Gastrocnemius medialis (tissue), 4 donors: ENCODE measurements around the gene CD248. TPM values are rescaled to one million over a fixed set of nuclear protein-coding genes. Genes with fewer than 3 reads are reported as not detected.

Experiments
- ATAC-seq, 2 donors: fragments of 150-250 bp; one replicate each; pipeline ENCODE4 v1.9.1; 2016
- DNase-seq, 2 donors: peaks; one replicate each; pipeline ENCODE4 v3.0.0-alpha.2; 2019
- H3K27ac ChIP-seq, 4 donors: fragments of 200-600 bp; sonication (generic); 1 replicate in 1 of 4; 2 replicates in 3 of 4; pipeline ENCODE4 v1.5.1; 2016 to 2018; ENCODE audit warnings: mild to moderate bottlenecking in 2 of 4, moderate library complexity in 1 of 4
- H3K27me3 ChIP-seq, 3 donors: fragments of 200-600 bp; sonication (generic) in 2 of 3; 1 replicate in 1 of 3; 2 replicates in 2 of 3; pipeline versions ENCODE4 v1.5.1 to v1.6.0; 2016 to 2019; ENCODE audit warnings: mild to moderate bottlenecking in 1 of 3, moderate library complexity in 1 of 3
- H3K36me3 ChIP-seq, 2 donors: fragments of 200-600 bp; sonication (generic) in 1 of 2; one replicate each; pipeline ENCODE4 v1.5.1; 2017 to 2018
- H3K4me1 ChIP-seq, 2 donors: fragments of 200-600 bp; sonication (generic) in 1 of 2; one replicate each; pipeline ENCODE4 v1.5.1; 2016 to 2017; ENCODE audit warnings: mild to moderate bottlenecking in 2 of 2
- H3K4me3 ChIP-seq, 4 donors: fragments of 200-600 bp; sonication (generic) in 3 of 4; 1 replicate in 1 of 4; 2 replicates in 3 of 4; pipeline ENCODE4 v1.5.1; 2016 to 2019; ENCODE audit warnings: mild to moderate bottlenecking in 2 of 4
- H3K9me3 ChIP-seq, 3 donors: fragments of 200-600 bp; sonication (generic) in 2 of 3; 1 replicate in 1 of 3; 2 replicates in 2 of 3; pipeline ENCODE4 v1.5.1; 2016 to 2019
- POLR2A ChIP-seq, 2 donors: fragments of 450-650 bp; IDR thresholded peaks; one replicate each; pipeline ENCODE4 v1.6.1; 2017; ENCODE audit warnings: antibody characterized with exemption in 2 of 2, mild to moderate bottlenecking in 2 of 2, moderate library complexity in 2 of 2
- in situ Hi-C, 4 donors: fragments of 200-750 bp; cut with MboI; loops; one replicate each; pipeline versions ENCODE4 v1.15.0 to v1.8.0; 2017; ENCODE audit warnings: low sequenced_read_pairs in 4 of 4
- intact Hi-C: fragments of 100-400 bp; cut with DNase I; formaldehyde crosslinking; loops from one replicate; pipeline ENCODE4 v1.15.1; 2023; ENCODE audit warnings: low total_unique reads
- total RNA-seq, 4 donors: library from RNA; depleted of rRNA; stranded (reverse); fragments of >200 nt; gene quantifications; one replicate each; pipeline versions ENCODE4 v1.1.0 to v1.2.3, GENCODE V29; 2016
- TF ChIP-seq, protein P1 (sequence below), 5 experiments: fragments of 450-650 bp in 3 of 5; fragments of 200-600 bp in 2 of 5; sonication (generic) in 2 of 5; IDR thresholded peaks in 4 of 5; conservative IDR thresholded peaks in 1 of 5; 1 replicate in 4 of 5; 2 replicates in 1 of 5; pipeline ENCODE4 v1.5.1; 2016 to 2019; ENCODE audit warnings: antibody characterized with exemption in 5 of 5, mild to moderate bottlenecking in 3 of 5, moderate library complexity in 3 of 5

The CD248 gene
- total RNA-seq, 4 donors from 2014 or later: 0.46 to 4.6 (median 2.8) TPM

DNA sequence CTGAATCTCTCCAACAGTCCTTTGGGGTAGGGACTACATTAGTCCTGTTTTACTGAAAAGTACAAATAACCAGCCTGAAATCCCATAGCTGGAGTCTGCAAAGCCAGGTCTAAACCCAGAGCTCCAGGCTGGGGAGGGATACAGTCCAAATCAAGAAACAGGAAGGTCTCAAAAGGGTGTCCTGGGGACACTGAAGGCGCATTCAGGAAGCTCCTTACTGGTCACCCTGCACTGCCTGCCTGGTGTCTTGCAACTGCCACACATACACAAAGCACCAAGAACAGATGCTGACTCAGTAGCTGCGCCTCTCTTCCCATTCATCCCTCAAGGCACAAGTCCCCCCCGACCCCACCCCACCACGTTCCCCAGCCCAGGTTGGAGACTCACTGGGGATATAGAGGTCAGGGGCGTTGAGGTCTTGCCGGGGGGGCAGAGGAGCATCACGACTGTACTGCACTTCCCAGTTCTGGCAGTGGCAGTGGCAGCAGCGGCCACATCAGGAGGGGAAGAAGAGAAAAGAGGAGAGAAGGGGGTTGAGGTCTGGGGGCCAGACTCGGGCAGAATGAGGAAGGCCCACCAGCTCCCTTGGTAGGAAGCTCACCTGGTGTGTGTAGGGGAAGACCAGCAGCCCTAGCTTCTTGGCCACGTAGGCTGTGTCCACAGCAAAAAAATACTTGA lies 29.5 kb downstream of the CD248 start:
- Histone ChIP-seq H3K27ac (no peak overlapping the region), H3K4me1 (peaks cover 24 to 42% of the 10 kb centered on the region in 2 donors), H3K9me3 (no peaks in the 10 kb centered on the region), H3K36me3 (peaks cover 0 to 6% of the 10 kb centered on the region in 2 donors), H3K27me3 (peaks cover 9 to 11% (median 10%) of the 10 kb centered on the region in 3 donors), H3K4me3 (peak overlapping the region in 1 of 4 donors; percentile 87)
- TF ChIP-seq POLR2A (IDR thresholded peaks at IDR 0.05): no peak
- TF ChIP-seq, protein P1, sequence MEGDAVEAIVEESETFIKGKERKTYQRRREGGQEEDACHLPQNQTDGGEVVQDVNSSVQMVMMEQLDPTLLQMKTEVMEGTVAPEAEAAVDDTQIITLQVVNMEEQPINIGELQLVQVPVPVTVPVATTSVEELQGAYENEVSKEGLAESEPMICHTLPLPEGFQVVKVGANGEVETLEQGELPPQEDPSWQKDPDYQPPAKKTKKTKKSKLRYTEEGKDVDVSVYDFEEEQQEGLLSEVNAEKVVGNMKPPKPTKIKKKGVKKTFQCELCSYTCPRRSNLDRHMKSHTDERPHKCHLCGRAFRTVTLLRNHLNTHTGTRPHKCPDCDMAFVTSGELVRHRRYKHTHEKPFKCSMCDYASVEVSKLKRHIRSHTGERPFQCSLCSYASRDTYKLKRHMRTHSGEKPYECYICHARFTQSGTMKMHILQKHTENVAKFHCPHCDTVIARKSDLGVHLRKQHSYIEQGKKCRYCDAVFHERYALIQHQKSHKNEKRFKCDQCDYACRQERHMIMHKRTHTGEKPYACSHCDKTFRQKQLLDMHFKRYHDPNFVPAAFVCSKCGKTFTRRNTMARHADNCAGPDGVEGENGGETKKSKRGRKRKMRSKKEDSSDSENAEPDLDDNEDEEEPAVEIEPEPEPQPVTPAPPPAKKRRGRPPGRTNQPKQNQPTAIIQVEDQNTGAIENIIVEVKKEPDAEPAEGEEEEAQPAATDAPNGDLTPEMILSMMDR (IDR thresholded peaks at IDR 0.05 in 4 of 5, conservative IDR thresholded peaks at IDR 0.05 in 1 of 5): no peak
- ATAC-seq (no peak), DNase-seq (no peak)
- intact Hi-C loops (no loop called here), in situ Hi-C loops (loop anchor here in 1 of 4 donors (10.0 kb wide), 1 partner anchor 63 kb away; no protein-coding TSS in a partner anchor)

DNA sequence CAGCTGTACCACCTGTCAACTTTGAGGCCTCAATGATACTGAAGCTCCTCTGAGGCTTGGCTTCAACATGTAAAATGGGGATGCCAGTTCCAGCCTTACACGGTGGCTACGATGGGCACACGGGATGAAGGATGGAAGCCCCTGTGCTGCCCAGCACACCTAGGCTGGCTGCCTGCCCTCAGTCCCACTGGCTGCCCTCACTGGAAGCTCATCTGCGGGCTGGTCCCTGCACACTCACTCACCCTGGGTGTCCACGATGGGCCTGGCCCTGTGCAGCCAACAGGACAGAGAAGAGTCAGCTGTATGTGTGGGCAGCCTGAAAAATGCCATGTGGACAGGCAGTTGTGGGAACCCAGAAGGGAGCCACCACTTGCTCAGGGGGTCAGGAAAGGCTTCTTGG lies 30.1 kb downstream of the CD248 start:
- no peak overlapping the region for H3K27ac ChIP-seq
- ATAC-seq (no peak), DNase-seq (no peak)
- H3K4me3 ChIP-seq: no peak overlapping the region
- peaks cover 24 to 42% of the 10 kb centered on the region in 2 donors for H3K4me1 ChIP-seq
- intact Hi-C loops (no loop called here), in situ Hi-C loops (loop anchor here in 1 of 4 donors (10.0 kb wide), 1 partner anchor 62 kb away; no protein-coding TSS in a partner anchor)
- H3K36me3 ChIP-seq: peaks cover 0 to 6% of the 10 kb centered on the region in 2 donors
- peaks cover 3 to 5% (median 5%) of the 10 kb centered on the region in 3 donors for H3K27me3 ChIP-seq
- no peaks in the 10 kb centered on the region for H3K9me3 ChIP-seq
- no peak for TF ChIP-seq POLR2A (IDR thresholded peaks at IDR 0.05)
- TF ChIP-seq, protein P1 (IDR thresholded peaks at IDR 0.05 in 4 of 5, conservative IDR thresholded peaks at IDR 0.05 in 1 of 5): no peak

DNA sequence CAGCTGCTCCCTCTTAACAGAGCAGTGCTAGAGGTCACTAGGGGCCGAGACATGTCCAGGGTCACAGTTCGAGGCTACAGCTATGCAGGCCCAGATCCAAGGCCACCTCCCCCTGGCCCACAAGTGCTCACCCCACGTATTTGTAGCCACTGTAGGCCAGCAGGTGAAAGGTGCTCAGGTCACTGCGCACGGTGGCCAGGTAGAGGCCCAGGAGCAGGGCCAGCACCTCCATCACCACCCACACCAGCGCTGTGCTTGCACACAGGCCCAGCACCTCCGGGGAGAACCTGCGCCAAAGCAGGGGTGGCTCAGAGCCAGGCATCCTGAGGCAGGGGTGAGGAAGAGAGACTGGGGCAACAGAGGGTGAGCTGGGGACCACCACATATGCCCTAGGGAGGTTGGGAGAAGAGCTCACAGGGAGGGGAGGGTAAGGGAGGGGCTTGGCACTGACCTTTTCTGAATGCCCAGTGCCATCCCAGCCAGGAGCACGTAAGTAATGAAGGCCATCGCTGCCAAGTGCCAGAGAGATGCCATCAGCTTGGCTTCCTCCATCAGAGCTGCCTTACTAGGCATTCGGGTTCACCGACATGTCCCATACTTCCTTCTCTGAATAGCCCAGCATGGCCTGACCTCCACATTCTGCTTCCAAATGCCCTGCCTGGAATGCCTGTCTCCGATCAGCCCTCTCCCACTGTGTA lies 31.4 kb downstream of the CD248 start:
- peaks cover 0 to 6% of the 10 kb centered on the region in 2 donors for H3K36me3 ChIP-seq
- H3K27ac ChIP-seq: no peak overlapping the region
- no peak overlapping the region for H3K4me3 ChIP-seq
- intact Hi-C loops: no loop called here
- no peaks in the 10 kb centered on the region for H3K27me3 ChIP-seq
- ATAC-seq (no peak), DNase-seq (no peak)
- in situ Hi-C loops: loop anchor here in 1 of 4 donors (10.0 kb wide), 1 partner anchor 61 kb away; no protein-coding TSS in a partner anchor
- no peaks in the 10 kb centered on the region for H3K9me3 ChIP-seq
- TF ChIP-seq, protein P1 (IDR thresholded peaks at IDR 0.05 in 4 of 5, conservative IDR thresholded peaks at IDR 0.05 in 1 of 5): no peak
- no peak for TF ChIP-seq POLR2A (IDR thresholded peaks at IDR 0.05)
- H3K4me1 ChIP-seq: peaks cover 24 to 38% of the 10 kb centered on the region in 2 donors

DNA sequence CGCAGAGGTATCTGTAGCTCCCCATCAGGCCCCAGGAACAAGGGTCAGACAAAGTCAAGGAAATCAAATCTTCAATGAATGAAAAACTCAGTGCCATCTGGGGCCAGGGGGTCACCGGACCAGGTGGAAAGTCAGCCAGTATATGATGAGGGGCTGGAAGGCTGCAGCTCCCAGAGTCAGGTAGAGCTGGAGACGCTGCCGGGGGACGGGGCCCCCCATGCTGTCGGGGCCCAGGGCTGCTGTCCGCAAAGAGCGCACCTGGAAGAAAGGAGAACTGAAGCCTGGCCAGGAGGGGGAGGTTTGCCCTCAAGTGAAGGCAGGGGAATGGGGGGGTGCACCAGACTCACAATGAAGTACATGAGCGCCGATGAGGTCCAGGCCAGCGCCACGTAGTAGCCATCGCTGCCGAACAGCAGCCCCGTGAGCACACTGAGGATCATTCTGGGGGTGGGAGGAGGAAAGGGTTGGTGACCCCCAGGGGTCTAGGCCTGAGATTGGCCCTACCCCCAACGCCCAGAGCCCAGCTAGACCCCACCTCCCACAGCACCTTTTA lies 32.2 kb downstream of the CD248 start:
- no peaks in the 10 kb centered on the region for H3K27me3 ChIP-seq
- in situ Hi-C loops: loop anchor here in 1 of 4 donors (10.0 kb wide), 1 partner anchor 60 kb away; no protein-coding TSS in a partner anchor
- no peak for TF ChIP-seq POLR2A (IDR thresholded peaks at IDR 0.05)

More for the DNA sequence above, 32.2 kb downstream of the CD248 start:
- no peak overlapping the region for H3K27ac ChIP-seq
- peaks cover 0 to 6% of the 10 kb centered on the region in 2 donors for H3K36me3 ChIP-seq
- intact Hi-C loops: no loop called here
- ATAC-seq (no peak), DNase-seq (no peak)
- no peaks in the 10 kb centered on the region for H3K9me3 ChIP-seq
- H3K4me3 ChIP-seq: no peak overlapping the region
- peaks cover 17 to 31% of the 10 kb centered on the region in 2 donors for H3K4me1 ChIP-seq
